ENCODE measurements around the gene NR1H3. TPM values are rescaled to one million over a fixed set of nuclear protein-coding genes. Genes with fewer than 3 reads are reported as not detected.

Gene NR1H3
- total RNA-seq, 1 experiment from 2014 or later = 44.8 TPM

GRCh38 chr11:47235163-47235562 is 22.6 kb upstream of the NR1H3 start:
- Histone ChIP-seq H3K27me3 (replicated peaks; ENCODE audit: control insufficient read depth, insufficient read depth, low read length) (no peaks in the 10 kb centered on the region), H3K9me3 (no peaks in the 10 kb centered on the region), H3K4me3 (ENCODE audit: low read depth, low read length) (no peak overlapping the region), H3K36me3 (ENCODE audit: control insufficient read depth, insufficient read depth, low read length) (peaks cover 1% of the 10 kb centered on the region; the same call in 1 of the 2 replicates), H3K4me1 (peaks cover 19% of the 10 kb centered on the region)
- Mint-ChIP-seq H3K9me3 (ENCODE audit: unreplicated experiment) (no peaks in the 10 kb centered on the region), H3K4me1 (ENCODE audit: low read depth, unreplicated experiment) (peaks cover 12% of the 10 kb centered on the region), H3K36me3 (ENCODE audit: insufficient read depth, unreplicated experiment) (peaks cover 32% of the 10 kb centered on the region), H3K27ac (ENCODE audit: unreplicated experiment) (peak overlapping the region; percentile 47), H3K4me3 (ENCODE audit: unreplicated experiment) (no peak overlapping the region), H3K27me3 (ENCODE audit: insufficient read depth, unreplicated experiment) (no peaks in the 10 kb centered on the region)
- CTCF ChIA-PET = interaction anchor here (1.9 to 2.5 kb wide), 4 partner anchors 13 to 56 kb away, joined by 4 to 28 read pairs (median 7); partner anchors contain the start of genes ACP2 and NR1H3
- no TSS peak for BruUV-seq (replicated peaks)
- intact Hi-C loops (cut with micrococcal nuclease; ENCODE audit: unreplicated experiment) = no loop called here
- TF ChIP-seq CTCF (IDR thresholded peaks at IDR 0.05; ENCODE audit: insufficient read depth in 1 of 2, low read depth in 1 of 2, low read length in 1 of 2, severe bottlenecking in 1 of 2, unreplicated experiment in 1 of 2) = no peak
- DNase-seq = no peak
- POLR2A ChIA-PET = interaction anchor here (1.6 to 2.9 kb wide), 2 partner anchors 20 to 48 kb away, joined by 6 to 18 read pairs; partner anchors contain the start of gene DDB2

GRCh38 chr11:47236482-47236881 is 21.3 kb upstream of the NR1H3 start:
- H3K27me3 Mint-ChIP-seq (ENCODE audit: insufficient read depth, unreplicated experiment) = no peaks in the 10 kb centered on the region
- CTCF ChIA-PET = interaction anchor here (0.8 to 1.9 kb wide), 2 partner anchors 12 kb away, joined by 3 to 9 read pairs; partner anchors contain the start of gene ACP2
- POLR2A ChIA-PET = interaction anchor here (1.1 to 1.6 kb wide), 2 partner anchors 22 to 49 kb away, joined by 6 to 7 read pairs; no protein-coding TSS in a partner anchor

GRCh38 chr11:47239852-47240251 is 17.9 kb upstream of the NR1H3 start:
- no peak for TF ChIP-seq CTCF (IDR thresholded peaks at IDR 0.05; ENCODE audit: insufficient read depth in 1 of 2, low read depth in 1 of 2, low read length in 1 of 2, severe bottlenecking in 1 of 2, unreplicated experiment in 1 of 2)
- Histone ChIP-seq H3K4me1 (peaks cover under 1% of the 10 kb centered on the region; the same call in 1 of the 2 replicates), H3K9me3 (no peaks in the 10 kb centered on the region), H3K36me3 (ENCODE audit: control insufficient read depth, insufficient read depth, low read length) (peaks cover 4% of the 10 kb centered on the region; the same call in 1 of the 2 replicates), H3K4me3 (ENCODE audit: low read depth, low read length) (no peak overlapping the region), H3K27me3 (replicated peaks; ENCODE audit: control insufficient read depth, insufficient read depth, low read length) (no peaks in the 10 kb centered on the region)
- ChIA-PET POLR2A (interaction anchor here (0.5 kb wide), 2 partner anchors 10 to 25 kb away, joined by 4 read pairs; partner anchors contain the start of gene DDB2), CTCF (no interaction called here)
- intact Hi-C loops (cut with micrococcal nuclease; ENCODE audit: unreplicated experiment) = no loop called here
- Mint-ChIP-seq H3K9me3 (ENCODE audit: unreplicated experiment) (no peaks in the 10 kb centered on the region), H3K27ac (ENCODE audit: unreplicated experiment) (peak overlapping the region; percentile 45), H3K4me3 (ENCODE audit: unreplicated experiment) (no peak overlapping the region), H3K4me1 (ENCODE audit: low read depth, unreplicated experiment) (peaks cover under 1% of the 10 kb centered on the region), H3K36me3 (ENCODE audit: insufficient read depth, unreplicated experiment) (peaks cover 62% of the 10 kb centered on the region), H3K27me3 (ENCODE audit: insufficient read depth, unreplicated experiment) (no peaks in the 10 kb centered on the region)
- DNase-seq = no peak
- BruUV-seq (replicated peaks) = no TSS peak

More at GRCh38 chr11:47236482-47236881, 21.3 kb upstream of the NR1H3 start:
- intact Hi-C loops (cut with micrococcal nuclease; ENCODE audit: unreplicated experiment) = no loop called here
- peaks cover 19% of the 10 kb centered on the region for H3K4me1 ChIP-seq
- peaks cover 35% of the 10 kb centered on the region for H3K36me3 Mint-ChIP-seq (ENCODE audit: insufficient read depth, unreplicated experiment)
- no peak overlapping the region for H3K27ac Mint-ChIP-seq (ENCODE audit: unreplicated experiment)
- no peak for TF ChIP-seq CTCF (IDR thresholded peaks at IDR 0.05; ENCODE audit: insufficient read depth in 1 of 2, low read depth in 1 of 2, low read length in 1 of 2, severe bottlenecking in 1 of 2, unreplicated experiment in 1 of 2)
- no TSS peak for BruUV-seq (replicated peaks)
- H3K9me3 Mint-ChIP-seq (ENCODE audit: unreplicated experiment) = no peaks in the 10 kb centered on the region
- no peak overlapping the region for H3K4me3 Mint-ChIP-seq (ENCODE audit: unreplicated experiment)
- H3K27me3 ChIP-seq (replicated peaks; ENCODE audit: control insufficient read depth, insufficient read depth, low read length) = no peaks in the 10 kb centered on the region
- H3K4me3 ChIP-seq (ENCODE audit: low read depth, low read length) = no peak overlapping the region
- no peaks in the 10 kb centered on the region for H3K9me3 ChIP-seq
- H3K36me3 ChIP-seq (ENCODE audit: control insufficient read depth, insufficient read depth, low read length) = peaks cover 1% of the 10 kb centered on the region; the same call in 1 of the 2 replicates
- H3K4me1 Mint-ChIP-seq (ENCODE audit: low read depth, unreplicated experiment) = peaks cover 12% of the 10 kb centered on the region
- DNase-seq = no peak

Data from Caco-2 (cell line).